ENCODE data around the gene GFAP.

GFAP gene

GRCh38 chr17:44930667-44931066 is 15.4 kb upstream of the GFAP start:
- DNase-seq: no peak

DNA sequence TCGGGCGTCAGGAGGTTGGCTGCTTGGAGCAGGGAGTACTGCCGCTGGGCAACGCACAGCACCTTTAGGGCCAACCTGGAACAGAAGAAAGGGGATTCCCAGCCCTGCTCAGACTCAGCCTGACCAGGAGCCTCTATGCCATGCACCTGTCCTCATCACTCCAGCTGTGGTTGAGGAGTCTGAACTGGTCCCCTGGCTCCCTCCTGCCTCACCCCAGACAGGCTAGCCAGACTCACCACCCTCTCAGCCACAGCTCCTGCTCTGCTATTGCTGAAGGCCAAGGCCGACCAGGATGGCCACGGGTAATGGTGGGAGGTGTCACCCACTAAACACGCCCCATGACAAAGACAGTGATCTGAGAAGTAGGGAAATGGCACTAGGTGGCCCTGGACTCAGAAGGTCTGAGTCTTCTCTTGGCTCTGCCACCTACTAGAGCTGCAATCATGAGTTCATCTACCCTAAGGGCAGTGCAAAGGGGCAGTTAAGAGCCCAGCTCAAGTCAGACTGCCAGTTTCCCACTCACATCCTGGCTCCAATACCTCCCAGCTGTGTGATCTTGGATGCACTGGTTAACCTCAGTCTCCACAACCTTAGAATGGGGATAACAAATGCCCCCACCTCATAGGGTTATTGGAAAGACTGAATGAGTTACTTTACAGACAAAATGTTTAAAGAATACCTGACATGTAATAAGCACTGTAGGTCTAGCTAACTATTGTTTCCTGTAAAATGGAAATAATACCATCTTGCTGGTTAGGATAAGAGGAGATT is 13.8 kb upstream of the GFAP start:
- DNase-seq: no peak

- no peak for DNase-seq
Measured at GRCh38 chr17:44928136-44928535, 12.8 kb upstream of the GFAP start.

GRCh38 chr17:44927696-44928095 is 12.4 kb upstream of the GFAP start:
- no peak for DNase-seq

DNA sequence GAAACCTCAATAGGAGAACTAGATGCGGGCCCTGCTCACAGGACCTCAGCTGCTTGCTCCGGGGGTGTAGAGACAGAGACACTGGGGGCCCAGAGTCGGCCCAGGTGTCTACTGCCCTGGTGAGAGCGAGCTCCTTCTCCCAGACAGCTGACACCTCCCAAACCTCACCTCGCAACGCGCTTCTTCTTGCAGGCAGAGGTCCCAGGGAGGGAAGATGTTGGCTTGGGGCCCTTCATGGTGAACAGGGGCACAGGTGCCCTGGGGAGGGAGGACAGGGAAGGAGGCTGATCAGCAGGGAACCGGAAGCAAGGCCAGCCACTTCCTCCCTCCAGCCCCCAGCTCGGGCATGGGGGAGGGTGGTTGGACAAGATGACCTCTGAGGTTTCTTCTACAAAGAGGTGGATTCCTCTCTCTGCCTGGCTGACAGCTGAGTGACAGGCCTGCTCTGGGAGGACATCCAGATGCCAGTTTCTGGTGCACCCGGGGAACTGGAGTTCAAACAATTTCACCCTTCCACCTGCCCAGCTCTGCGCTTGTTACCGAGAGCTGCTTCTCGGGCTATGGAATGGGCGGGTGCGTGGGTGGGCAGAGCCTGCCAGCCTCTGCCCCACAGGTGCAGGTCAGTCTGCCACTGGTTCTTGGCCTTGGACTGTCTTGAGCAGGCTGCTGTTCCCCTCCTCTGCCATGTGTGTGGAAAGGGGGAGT is 11.7 kb upstream of the GFAP start:
- DNase-seq: no peak

- no peak for DNase-seq
Measured at GRCh38 chr17:44925731-44926697, 10.7 kb upstream of the GFAP start.

- DNase-seq: no peak
Measured at GRCh38 chr17:44924107-44924544, 8.8 kb upstream of the GFAP start.

DNA sequence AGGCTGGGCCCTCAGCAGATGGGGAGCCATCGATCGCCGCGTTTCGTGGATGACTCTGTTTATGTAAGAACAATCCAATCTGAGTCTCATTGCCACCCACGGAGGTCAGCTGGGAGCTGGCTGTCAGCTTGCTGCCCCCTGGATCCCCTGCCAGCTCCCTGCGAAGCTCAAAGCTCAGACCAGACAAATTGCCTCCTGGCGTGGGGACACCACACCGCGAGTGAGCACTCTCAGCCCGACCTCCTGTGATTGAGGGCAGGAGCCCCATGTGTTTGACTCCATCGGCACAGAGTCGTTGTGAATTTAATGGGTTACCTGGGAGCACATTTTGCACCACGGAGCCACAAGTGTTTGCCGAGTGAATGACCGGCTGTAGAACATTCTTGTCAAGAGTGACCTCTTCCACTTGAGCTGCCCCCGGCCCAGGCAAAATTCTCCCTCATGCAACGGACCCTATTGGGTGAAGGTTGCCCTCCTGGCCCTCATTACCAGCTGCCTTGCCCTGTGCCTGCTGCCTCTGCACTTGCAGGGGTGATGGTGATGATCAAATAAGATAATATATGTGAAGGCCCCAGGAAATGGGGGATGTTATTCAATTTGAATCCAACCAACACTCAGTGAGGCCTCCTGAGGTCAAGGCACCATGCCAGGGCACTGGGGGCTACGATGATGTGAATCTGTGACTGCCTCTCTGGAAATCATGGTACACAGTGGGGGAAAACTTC is 7.6 kb upstream of the GFAP start:
- DNase-seq: no peak

GRCh38 chr17:44922136-44922535 is 6.8 kb upstream of the GFAP start:
- no peak for DNase-seq

- DNase-seq: no peak
Measured at GRCh38 chr17:44921122-44921882, 6.0 kb upstream of the GFAP start.

GRCh38 chr17:44920565-44920940 is 5.3 kb upstream of the GFAP start:
- no peak for DNase-seq

GRCh38 chr17:44919885-44920564 is 4.7 kb upstream of the GFAP start:
- DNase-seq: peak; percentile 87 to 88

DNA sequence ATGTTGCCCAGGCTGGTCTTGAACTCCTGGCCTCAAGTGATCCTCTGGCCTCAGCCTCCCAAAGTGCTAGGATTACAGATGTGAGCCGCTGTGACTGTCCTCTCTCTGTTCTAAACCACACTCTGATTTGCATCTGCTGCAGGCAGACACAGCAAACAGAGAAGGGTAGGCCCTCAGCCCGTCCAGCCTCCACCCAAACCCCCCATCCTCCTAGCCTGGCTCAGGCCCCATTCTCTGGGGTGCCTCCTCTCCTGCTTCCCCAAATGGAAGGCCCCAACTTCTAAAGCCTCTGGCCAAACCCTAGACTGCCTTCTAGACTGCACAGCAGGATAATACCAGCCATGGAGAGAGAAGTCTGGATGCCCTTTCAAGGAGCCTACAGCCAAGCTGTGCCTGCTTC is 4.1 kb upstream of the GFAP start:
- DNase-seq: no peak

- DNase-seq: no peak
Measured at GRCh38 chr17:44918006-44918405, 2.7 kb upstream of the GFAP start.

DNA sequence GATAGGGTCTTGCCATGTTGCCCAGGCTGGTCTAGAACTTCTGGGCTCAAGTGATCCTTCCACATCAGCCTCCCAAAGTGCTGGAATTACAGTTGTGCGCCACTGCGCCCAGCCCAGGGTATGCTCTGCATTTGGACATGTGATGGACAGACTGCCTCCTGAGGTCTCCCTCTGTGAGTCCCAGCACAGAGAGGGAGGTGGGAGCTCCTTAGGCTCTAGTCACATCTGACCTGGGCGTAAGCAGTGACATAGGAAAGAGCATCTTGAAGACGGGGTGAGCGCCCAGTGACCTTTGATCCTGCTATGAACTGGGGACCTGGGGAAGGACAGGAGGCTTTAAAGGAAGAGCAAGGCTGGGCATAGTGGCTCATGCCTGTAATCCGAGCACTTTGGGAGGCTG is 2.2 kb upstream of the GFAP start:
- no peak for DNase-seq

- no peak for DNase-seq
Measured at GRCh38 chr17:44916781-44917241, 1.5 kb upstream of the GFAP start.

DNA sequence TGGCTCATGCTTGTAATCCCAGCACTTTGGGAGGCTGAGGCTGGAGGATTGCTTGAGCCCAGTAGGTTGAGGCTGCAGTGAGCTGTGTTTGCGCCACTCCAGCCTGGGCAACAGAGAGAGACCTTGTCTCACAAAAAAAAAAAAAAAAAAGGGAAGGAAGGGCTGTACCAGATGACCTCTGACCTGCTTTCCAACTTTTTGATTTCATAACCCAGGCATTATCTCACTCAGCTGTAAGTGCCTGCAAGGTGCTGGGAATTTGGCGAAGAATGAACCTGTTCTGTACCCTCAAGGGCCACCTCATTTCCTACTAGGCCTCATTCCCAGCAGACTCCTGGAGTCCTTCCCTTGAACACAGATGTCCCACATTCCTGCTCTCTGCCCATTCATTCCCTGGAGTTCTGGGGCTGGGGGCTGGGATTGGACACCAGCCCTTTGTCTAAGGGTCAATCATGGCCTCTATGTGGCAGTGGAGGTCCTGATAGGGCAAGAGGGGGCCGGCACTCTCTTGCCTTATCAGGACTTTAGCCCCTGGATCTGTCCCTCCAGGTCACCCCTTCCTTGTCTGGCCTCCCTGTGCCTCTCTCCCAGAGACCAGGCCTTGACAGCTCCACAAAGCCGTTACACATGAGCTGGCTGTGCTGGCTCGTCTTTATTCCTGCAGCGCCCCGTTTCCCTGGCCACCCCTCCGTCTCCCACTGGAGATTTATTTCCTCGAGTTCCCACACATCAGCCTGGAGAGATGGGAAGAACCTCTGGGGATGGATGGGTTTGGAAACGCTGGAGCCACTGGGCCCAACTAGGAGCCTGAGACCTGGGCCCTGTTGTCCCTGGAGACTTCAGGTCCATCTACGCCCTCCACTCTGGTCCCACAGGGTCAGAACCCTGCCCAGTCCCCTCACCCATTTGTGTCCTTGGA is 821 bp upstream of the GFAP start:
- DNase-seq: peak; percentile 59 to 70

- no peak for DNase-seq
Measured at GRCh38 chr17:44914698-44915271, 515 bp downstream of the GFAP start.

DNA sequence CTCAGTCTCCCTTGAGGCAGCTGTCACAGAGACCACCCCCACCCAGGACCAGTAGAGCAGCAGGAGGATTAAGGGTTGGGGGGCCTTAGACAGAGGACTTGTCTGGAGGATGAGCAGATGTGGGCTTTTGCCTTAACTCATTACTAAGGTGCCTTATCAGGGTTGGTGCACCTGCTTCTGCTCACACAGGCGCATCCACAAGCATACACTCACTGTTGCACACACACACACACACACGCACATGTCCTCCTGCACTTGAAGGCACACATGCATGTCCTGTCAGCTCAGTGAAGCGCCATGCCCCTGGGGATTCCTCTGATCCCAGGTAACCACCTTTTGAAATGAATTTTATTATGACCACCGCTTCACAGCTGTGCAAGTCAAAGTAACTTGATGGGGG is 1.2 kb downstream of the GFAP start:
- DNase-seq: no peak

DNA sequence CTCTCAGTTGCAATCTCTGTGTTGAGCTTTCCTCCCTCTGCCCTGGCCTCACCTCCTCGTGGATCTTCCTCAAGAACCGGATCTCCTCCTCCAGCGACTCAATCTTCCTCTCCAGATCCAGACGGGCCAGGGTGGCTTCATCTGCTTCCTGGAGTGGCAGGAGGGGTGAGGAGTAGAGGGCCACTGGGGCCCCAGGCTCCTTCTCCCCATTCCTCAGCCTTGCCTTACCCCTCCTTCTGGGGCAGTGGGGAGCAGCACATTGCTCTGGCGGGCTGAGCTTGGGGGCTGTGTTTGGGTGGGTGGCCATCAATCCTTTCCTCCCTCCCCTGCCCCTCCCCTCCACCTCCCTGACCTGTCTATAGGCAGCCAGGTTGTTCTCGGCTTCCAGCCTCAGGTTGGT is 1.6 kb downstream of the GFAP start:
- no peak for DNase-seq

Measured in AML-193 (cell line).